GM04503 (cell line): Measurements from ENCODE around the gene MGAT4B.
"Not testable (repeated sequence)": the region's sequence is repeated elsewhere in the genome, so short reads cannot be mapped to it uniquely, and the experiment has no call there.

Experiments
- DNase-seq: peaks from one replicate; pipeline ENCODE4 v3.0.0-alpha.2; 2012; ENCODE audit warnings: low read depth

MGAT4B gene

DNA sequence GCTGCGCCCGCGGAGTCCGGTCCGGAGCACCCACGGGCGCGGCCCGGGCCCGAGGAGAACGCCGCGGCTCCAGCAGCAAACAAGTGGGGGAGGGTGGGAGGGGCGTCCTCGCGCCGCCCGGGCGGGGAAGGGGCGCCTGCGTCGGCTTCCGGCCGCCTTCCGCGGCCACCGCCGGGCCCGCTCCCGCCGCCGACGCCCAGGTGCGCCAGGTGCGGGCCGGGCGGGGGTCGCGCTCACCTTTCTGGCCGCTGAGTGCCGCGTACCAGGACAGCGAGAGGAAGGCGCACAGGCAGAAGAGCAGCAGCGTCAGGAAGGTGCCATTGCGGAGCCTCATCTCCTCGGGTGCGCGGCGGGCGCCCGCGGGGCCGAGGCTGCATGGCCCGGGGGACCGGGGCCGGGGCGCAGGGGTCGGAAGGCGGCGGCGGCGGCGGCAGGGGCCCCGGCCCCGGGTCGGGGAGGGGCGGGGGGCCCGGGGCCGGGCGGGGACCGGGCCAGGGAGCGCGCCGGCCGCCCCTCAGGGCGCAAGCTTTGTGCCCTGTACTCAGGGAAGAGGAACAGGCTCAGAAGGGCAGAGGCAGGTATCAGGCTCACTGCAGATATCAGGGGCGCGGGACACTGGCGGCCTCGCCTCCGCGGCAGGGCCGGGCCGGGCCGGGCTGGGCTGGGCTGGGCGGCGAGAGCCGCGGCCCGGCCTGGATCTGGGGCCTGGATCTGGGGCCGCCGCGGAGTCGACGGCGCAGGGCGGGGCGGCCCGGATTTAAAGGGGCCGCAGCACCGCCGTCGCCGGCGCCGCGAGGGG, at the start of gene MGAT4B:
MGAT4B (minus strand) TSS at position 617 of the 799 bp plus-strand sequence; CDS start at position 334, 283 bp downstream.
- no peak for DNase-seq

DNA sequence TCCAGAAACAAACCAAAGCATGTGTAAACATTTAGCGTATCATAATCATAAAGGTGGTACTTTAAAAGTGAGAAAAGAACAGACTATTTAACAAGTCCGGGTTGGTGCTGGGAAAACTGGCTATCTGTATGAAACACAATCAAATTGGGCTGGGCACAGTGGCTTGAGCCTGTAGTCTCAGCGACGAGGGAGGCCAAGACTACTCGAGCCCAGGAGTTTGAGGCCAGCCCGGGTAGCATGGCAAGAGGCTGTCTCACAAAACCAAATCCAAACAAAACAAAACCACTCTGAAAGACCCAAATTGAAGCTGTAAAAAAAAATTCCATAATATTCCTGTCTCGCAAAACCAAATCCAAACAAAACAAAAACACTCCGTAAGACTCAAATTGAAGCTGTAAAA, 47.7 kb upstream of the MGAT4B start:
- DNase-seq, result no peak

DNA sequence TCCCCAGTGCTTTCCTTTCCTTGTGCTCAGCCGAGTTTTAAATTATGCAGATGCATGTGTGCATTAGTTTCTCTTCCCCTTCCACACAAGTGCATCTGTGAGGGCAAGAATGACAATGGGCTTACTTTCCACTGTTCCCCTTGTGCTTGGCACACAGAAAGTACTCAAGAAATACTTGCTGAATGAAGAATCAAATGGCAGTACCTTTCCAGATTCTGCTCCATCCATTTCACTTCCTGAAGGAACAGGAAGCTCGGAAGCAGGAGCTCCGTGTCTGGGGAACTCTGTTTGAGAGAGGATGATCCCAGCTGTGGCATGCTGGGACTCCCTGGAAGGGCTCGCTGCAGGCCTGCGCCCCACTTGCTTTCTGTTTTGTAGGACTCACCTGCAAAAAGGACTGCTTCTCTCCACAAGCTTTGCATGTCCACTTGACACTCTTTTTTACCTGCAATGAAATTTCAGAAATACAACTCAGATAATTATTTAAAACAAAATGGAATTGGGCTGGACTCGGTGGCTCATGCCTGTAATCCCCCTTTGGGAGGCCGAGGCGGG, 46.4 kb upstream of the MGAT4B start:
- DNase-seq, result no peak

GRCh38 chr5:179841621-179842020, 35.0 kb upstream of the MGAT4B start:
- no peak for DNase-seq

DNA sequence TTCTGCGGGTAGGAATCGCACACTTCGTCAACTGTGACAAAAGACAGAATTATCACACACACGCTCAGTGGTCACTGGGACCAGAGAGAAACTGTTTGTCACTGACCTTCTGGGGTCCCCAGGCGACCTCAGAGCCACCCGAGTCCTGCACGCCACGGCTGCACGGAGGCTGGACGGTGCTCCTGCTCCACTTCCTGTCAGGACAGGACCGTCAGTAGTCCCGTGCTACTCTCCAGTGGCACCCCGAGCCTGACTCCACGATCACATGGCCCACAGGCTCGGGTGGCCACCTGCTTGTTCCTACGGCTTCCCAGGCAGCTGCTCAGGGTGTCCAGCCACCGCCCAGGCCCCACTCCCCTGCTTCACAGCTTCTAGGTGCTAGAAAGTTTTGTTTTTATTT, 34.1 kb upstream of the MGAT4B start:
- DNase-seq, result no peak

- DNase-seq, result no peak
Observed at GRCh38 chr5:179840321-179840720, 33.7 kb upstream of the MGAT4B start.

- no peak for DNase-seq
Observed at GRCh38 chr5:179839328-179840256, 32.9 kb upstream of the MGAT4B start.

DNA sequence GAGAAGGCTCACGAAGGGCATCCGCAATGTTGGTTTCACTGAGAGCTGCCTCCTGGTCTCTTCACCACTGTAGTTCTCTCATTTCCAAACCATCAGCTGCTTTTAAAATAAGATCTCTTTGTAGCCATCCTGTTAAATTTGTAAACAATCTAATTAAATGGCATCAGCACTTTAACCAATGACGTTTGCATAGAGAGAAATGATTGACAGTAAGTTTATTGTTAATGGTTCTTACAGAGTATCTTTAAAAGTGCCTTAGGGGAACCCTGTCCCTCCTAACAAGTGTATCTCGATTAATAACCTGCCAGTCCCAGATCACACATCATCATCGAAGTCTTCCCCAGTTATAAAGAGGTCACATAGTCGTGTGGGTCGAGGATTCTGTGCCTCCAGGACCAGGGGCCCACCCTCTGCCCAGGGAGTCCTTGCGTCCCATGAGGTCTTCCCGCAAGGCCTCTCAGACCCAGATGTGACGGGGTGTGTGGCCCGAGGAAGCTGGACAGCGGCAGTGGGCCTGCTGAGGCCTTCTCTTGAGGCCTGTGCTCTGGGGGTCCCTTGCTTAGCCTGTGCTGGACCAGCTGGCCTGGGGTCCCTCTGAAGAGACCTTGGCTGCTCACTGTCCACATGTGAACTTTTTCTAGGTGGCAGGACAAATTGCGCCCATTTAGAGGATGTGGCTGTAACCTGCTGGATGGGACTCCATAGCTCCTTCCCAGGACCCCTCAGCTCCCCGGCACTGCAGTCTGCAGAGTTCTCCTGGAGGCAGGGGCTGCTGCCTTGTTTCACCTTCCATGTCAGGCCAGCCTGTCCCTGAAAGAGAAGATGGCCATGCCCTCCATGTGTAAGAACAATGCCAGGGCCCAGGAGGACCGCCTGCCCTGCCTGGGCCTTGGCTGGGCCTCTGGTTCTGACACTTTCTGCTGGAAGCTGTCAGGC, 30.7 kb upstream of the MGAT4B start:
- DNase-seq, result no peak

DNA sequence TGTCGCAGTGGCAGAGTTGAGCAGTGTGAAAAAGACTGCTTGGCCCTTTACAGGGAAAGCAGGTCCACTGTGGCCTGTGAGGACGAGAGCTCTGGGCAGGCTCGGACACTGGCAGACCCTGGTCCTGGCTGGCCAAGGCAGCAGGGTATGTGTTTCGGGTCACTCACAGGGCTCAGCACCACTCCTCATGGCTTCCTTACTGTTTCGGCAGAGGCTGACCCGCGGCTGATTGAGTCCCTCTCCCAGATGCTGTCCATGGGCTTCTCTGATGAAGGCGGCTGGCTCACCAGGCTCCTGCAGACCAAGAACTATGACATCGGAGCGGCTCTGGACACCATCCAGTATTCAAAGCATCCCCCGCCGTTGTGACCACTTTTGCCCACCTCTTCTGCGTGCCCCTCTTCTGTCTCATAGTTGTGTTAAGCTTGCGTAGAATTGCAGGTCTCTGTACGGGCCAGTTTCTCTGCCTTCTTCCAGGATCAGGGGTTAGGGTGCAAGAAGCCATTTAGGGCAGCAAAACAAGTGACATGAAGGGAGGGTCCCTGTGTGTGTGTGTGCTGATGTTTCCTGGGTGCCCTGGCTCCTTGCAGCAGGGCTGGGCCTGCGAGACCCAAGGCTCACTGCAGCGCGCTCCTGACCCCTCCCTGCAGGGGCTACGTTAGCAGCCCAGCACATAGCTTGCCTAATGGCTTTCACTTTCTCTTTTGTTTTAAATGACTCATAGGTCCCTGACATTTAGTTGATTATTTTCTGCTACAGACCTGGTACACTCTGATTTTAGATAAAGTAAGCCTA, 29.8 kb upstream of the MGAT4B start:
- no peak for DNase-seq

DNA sequence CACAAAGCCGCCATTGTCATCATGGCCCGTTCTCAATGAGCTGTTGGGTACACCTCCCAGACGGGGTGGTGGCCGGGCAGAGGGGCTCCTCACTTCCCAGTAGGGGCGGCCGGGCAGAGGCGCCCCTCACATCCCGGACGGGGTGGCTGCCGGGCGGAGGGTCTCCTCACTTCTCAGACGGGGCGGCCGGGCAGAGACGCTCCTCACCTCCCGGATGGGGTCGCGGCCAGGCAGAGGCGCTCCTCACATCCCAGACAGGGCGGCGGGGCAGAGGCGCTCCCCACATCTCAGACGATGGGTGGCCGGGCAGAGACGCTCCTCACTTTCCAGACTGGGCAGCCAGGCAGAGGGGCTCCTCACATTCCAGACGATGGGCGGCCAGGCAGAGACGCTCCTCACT, 28.2 kb upstream of the MGAT4B start:
- DNase-seq, result not testable (repeated sequence)

DNA sequence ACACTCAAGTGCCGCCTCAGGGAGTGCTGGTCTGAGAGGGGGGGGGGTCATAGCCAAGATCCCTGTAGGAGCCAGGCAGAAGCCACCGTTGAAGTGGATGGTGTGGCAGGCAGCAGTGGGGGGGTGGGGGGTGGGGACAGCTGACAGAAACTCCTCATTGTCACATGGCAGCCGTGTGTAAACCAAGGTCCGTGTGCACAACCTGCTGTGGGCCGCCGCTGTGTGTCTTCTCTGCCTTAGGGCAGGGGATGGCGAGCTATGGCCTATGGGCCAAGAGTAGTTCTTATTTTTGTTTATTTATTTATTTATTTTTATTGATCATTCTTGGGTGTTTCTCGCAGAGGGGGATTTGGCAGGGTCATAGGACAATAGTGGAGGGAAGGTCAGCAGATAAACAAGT, 27.5 kb upstream of the MGAT4B start:
- DNase-seq, result no peak

DNA sequence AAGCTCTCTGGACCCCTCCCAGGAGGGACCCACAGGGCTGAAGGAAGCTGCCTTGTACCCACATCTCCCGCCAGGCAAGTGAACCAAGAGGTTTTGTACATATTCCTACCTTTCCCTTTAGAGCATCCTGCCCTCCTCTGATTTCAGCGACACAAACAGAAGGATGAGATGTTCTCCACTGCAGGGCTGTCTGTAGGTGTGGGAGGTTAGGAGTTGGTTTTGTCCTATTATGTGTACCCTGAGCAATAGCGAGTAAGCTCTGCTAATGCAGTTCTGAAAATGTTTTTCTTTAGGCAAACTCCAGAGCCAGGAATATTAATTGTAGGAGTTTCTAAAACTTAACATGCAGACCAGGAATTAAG, 27.0 kb upstream of the MGAT4B start:
- no peak for DNase-seq

DNA sequence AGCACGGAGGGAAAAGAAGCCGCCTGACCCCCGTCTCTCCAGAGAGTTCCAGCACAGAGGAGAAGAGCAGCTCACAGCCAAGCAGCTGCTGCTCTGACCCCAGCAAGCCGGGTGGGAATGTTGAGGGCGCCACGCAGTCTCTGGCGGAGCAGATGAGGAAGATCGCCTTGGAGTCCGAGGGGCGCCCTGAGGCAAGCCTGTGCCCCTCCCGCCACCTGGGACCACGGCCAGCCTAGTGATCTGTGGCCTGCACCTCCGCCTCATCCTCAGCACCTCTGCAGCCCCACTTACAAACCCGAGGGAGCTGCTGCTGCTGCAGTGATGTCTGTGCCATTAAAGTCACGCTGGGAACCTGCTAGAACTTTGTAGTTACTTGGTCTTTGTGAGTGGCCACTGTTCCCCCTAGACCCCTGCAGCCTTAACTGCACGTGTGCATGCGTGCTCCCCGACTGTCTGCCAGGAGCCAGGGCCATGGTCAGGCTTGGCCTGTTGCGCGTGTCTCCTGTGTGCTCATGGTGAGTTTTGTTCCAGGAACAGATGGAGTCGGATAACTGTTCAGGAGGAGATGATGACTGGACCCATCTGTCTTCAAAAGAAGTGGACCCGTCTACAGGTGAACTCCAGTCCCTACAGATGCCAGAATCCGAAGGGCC, 26.5 kb upstream of the MGAT4B start:
- no peak for DNase-seq

DNA sequence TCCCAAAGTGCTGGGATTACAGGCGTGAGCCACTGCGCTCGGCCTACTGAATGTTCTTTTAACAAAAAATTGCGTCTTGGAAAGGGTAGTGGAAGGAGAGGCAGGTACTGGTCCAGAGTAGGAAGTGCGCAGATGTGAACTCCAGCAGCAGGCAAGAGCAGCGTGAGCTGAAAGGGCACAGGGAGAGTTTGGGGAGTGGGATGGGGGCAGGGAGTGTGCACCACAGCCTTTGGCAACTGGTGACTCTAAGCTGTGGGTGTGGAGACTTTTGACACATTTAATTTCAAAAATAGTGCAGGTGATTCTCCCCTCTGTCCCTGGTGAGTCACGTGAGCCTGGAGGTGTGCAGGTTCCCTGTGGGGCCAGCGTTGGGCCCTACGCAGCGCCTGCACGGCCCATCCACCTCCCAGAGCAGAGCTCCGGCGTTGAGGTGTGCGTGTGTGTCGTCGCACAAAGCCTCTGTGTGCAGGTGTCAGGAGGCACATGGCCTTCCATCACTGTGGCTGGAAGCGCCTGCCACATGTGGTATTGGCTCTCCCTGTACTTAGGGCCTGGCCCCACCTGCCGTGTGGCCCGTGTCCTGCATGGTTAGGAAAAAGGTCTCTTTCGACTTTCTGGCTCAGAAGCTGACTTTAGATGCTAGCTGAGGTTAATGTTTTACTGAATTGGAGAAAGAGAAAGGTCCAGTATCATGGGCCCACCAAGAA, 25.5 kb upstream of the MGAT4B start:
- no peak for DNase-seq

DNA sequence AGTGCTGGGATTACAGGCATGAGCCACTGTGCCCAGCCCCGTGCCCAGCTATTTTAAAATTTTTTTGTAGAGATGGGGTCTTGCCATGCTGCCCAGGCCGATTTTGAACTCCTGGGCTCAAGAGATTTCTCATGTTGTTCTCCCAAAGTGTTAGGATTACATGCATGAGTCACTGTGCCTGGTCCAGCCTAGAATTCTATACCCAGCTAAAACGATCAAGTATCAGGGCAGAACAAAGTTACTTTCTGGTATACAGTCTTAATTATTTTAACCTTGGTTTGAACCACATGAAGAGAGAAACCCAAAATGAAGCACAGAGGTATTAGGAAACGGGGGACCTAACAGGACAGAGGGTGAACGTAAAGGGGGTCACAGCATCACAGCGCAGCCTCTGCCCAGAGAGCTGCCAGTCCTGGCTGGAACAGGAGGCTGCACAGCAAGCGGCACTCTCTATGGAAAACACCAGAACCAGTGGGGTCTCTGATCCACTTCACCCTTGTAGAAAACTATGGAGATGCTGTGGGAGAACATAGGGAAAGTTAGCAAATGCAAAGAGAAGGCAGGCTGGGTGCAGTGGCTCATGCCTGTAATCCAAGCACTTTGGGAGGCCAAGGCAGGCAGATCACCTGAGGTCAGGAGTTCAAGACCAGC, 24.3 kb upstream of the MGAT4B start:
- DNase-seq, result no peak

DNA sequence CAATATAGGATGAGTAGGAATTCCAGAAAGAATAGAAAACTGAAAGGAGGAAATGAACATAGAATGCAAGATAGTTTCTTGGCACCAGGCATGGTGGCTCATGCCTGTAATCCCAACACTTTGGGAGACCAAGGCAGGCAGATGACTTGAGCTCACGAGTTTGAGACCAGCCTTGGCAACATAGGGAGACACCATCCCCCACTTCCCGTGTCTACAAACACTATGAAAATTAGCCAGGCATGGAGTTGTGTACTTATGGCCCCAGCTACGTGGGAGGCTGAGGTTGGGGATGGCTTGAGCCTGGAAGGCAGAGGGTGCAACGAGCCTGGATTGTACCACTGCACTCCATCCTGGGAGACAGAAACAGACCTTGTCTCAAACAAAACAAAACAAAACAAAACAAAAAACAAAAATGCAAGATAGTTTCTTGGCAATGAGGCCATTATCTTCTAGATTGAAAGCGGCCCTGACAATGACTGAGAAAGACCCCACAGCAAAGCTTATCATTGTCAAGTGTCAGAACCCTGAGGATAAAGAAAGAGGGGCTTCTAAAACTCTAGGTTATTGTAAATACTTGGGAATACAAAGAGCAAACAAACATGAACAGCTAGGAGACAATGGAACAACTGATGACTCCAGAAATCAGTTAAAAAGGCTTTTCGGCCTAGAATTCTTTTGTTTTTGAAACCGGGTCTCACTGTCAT, 23.2 kb upstream of the MGAT4B start:
- DNase-seq, result no peak

DNA sequence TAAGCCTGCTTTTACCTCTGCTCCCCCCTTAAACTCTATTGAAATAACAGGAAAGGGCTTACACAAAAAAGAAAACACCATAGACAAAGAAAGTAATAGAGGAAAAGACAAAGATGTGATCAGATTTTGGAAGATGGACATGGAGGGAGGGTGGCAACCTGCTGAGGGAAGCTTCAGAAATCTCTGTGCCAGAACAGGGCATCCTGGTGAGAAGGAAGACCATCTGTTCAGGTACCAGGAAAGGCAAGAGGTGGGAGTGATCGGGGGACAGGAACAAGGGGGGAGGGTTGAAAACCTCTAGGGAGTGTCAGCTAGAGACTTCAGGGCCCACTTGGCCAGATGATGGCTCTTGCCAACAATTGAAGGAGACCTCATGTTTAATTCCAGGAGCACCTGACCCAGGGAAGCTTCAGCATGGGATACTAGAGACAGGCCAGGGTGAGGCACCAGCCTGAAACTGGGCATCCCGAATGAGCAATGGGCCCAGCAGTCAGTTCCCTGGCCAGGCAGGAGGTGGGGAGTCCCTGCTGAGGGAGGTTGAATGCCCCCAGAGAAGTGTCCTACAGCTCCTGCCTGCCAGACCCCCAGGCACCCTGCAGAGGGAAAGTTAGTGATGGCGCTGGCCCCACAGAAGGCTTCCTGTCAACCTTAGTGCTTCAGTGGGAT, 22.2 kb upstream of the MGAT4B start:
- no peak for DNase-seq

DNA sequence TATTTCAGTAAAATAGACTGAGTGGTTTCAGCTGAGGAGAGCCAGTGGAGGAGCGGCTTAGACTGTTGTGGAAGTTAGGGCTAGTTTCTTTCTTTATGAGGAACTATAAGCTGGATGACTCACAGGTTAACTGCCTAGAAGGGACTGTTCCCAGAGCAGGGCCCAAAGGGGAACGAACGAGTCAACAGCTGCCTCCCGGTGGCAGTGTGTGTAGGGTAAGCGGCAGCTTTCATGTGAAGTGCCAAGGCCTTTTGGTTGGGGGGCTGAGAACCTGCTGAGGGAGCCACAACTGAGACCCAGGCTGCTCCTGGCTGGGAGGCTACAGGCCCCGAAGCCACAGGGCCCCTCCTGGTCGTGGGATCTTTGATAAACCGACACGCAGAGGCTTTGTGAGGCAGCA, 21.0 kb upstream of the MGAT4B start:
- no peak for DNase-seq
